GM18498 (cell line): ENCODE data around the gene RENBP.

ENCODE experiments used
- ATAC-seq: cut with Tn5 transposase; IDR thresholded peaks from one replicate; pipeline ENCODE4 v1.9.1; 2021; ENCODE audit warnings: mild to moderate bottlenecking, moderate library complexity; ENCODE audit not compliant: unreplicated experiment

RENBP gene

GRCh38 chrX:153971124-153971449 is 26.6 kb upstream of the RENBP start:
- peak; percentile 41 for ATAC-seq

GRCh38 chrX:153970357-153971123 is 26.1 kb upstream of the RENBP start:
- peak; percentile 4 for ATAC-seq

GRCh38 chrX:153969904-153970356 is 25.5 kb upstream of the RENBP start:
- no peak for ATAC-seq

GRCh38 chrX:153969125-153969903 is 24.9 kb upstream of the RENBP start:
- ATAC-seq: no peak

- no peak for ATAC-seq
Observed at GRCh38 chrX:153968754-153969124, 24.3 kb upstream of the RENBP start.

- ATAC-seq: no peak
Observed at GRCh38 chrX:153968255-153968654, 23.8 kb upstream of the RENBP start.

- ATAC-seq: no peak
Observed at GRCh38 chrX:153967536-153968224, 23.2 kb upstream of the RENBP start.

GRCh38 chrX:153966841-153967535 is 22.5 kb upstream of the RENBP start:
- ATAC-seq: no peak

GRCh38 chrX:153966283-153966688 is 21.8 kb upstream of the RENBP start:
- ATAC-seq: no peak

GRCh38 chrX:153965406-153965805 is 21.0 kb upstream of the RENBP start:
- ATAC-seq: no peak

- no peak for ATAC-seq
Observed at GRCh38 chrX:153964105-153964504, 19.7 kb upstream of the RENBP start.

GRCh38 chrX:153963546-153963945 is 19.1 kb upstream of the RENBP start:
- no peak for ATAC-seq

- ATAC-seq: no peak
Observed at GRCh38 chrX:153961292-153961691, 16.8 kb upstream of the RENBP start.

- no peak for ATAC-seq
Observed at GRCh38 chrX:153960786-153961185, 16.3 kb upstream of the RENBP start.

- ATAC-seq: no peak
Observed at GRCh38 chrX:153960077-153960476, 15.6 kb upstream of the RENBP start.

- no peak for ATAC-seq
Observed at GRCh38 chrX:153959649-153960048, 15.2 kb upstream of the RENBP start.

- no peak for ATAC-seq
Observed at GRCh38 chrX:153958605-153959004, 14.2 kb upstream of the RENBP start.

- no peak for ATAC-seq
Observed at GRCh38 chrX:153957224-153957623, 12.8 kb upstream of the RENBP start.

GRCh38 chrX:153956044-153956907 is 11.8 kb upstream of the RENBP start:
- ATAC-seq: no peak

GRCh38 chrX:153955228-153955732 is 10.8 kb upstream of the RENBP start:
- no peak for ATAC-seq
